Measurements from ENCODE around the gene CELA3B. TPM values are rescaled to one million over a fixed set of nuclear protein-coding genes. Genes with fewer than 3 reads are reported as not detected.
"Not testable (repeated sequence)": the region's sequence is repeated elsewhere in the genome, so short reads cannot be mapped to it uniquely, and the experiment has no call there.

CELA3B gene
- total RNA-seq, 3 donors from 2014 or later (not counting 1 experiment from before 2014, with no cell fraction given), result not detected

GRCh38 chr1:21997891-21998623 lies 21.2 kb downstream of the CELA3B start:
- H3K27ac Mint-ChIP-seq; intact Hi-C loops (cut with micrococcal nuclease); H3K4me3 Mint-ChIP-seq: not testable (repeated sequence)

DNA sequence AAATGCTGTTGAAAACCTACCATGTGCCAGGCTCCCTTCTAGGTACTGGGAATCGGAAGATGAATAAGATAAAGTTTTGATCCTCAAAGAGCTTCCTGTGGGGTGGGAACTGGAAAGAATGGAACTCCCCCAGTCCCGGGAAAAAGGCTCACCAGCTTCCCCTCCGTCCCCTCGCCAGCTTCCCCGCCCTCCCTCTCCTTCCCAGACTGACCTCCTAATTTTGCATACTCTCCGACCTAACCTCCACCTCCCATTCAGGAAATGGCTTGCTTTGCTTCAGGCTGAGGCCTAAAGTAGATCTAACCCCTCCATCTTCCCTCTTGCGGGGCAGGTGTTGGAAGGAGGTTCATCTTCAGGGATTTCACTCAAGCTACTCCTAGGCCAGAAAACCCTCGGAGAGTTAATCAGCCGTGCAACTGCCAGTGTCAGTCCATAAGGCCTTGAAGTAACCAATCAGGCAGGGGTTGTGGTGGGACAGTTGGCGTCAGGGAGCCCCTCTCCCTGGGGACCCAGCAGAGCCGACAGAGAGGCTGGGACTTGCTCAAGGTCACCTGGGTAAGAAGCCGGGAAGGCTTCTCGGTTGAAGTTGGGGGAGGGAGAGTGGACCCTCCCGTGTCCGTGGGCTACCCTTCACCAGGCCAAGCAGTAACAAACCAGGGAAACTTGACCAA lies 21.9 kb downstream of the CELA3B start:
- H3K4me3 ChIP-seq (ENCODE audit: low read length); DNase-seq; H3K4me1 Mint-ChIP-seq; H3K36me3 Mint-ChIP-seq; H3K27me3 Mint-ChIP-seq (ENCODE audit: low read depth in 2 of 2); intact Hi-C loops (cut with micrococcal nuclease); H3K27ac Mint-ChIP-seq; H3K9me3 Mint-ChIP-seq; H3K27me3 ChIP-seq (ENCODE audit: control insufficient read depth, insufficient read depth, low read length); H3K27ac ChIP-seq (ENCODE audit: low read length); H3K9me3 ChIP-seq (ENCODE audit: control insufficient read depth, insufficient read depth, low read length); H3K4me3 Mint-ChIP-seq; ATAC-seq; H3K36me3 ChIP-seq (ENCODE audit: control insufficient read depth, insufficient read depth, low read length); H3K4me1 ChIP-seq (ENCODE audit: control insufficient read depth, insufficient read depth, low read length): not testable (repeated sequence)
- 95% methylated on average over 5 of the region's 15 CpGs for WGBS (ENCODE audit: insufficient coverage)

More at GRCh38 chr1:21997891-21998623, 21.2 kb downstream of the CELA3B start:
- not testable (repeated sequence) for H3K27ac ChIP-seq (ENCODE audit: low read length); H3K27me3 Mint-ChIP-seq (ENCODE audit: low read depth in 2 of 2); H3K27me3 ChIP-seq (ENCODE audit: control insufficient read depth, insufficient read depth, low read length); H3K4me1 Mint-ChIP-seq; H3K36me3 Mint-ChIP-seq; ATAC-seq; H3K9me3 Mint-ChIP-seq; DNase-seq; H3K4me3 ChIP-seq (ENCODE audit: low read length); H3K36me3 ChIP-seq (ENCODE audit: control insufficient read depth, insufficient read depth, low read length); H3K9me3 ChIP-seq (ENCODE audit: control insufficient read depth, insufficient read depth, low read length); H3K4me1 ChIP-seq (ENCODE audit: control insufficient read depth, insufficient read depth, low read length)
- 89% methylated on average over 6 of the region's 9 CpGs for WGBS (ENCODE audit: insufficient coverage)

GRCh38 chr1:21999645-22000044 lies 22.8 kb downstream of the CELA3B start:
- intact Hi-C loops (cut with micrococcal nuclease); H3K4me3 Mint-ChIP-seq; H3K4me3 ChIP-seq (ENCODE audit: low read length); H3K27me3 ChIP-seq (ENCODE audit: control insufficient read depth, insufficient read depth, low read length); H3K27ac ChIP-seq (ENCODE audit: low read length); H3K36me3 Mint-ChIP-seq; H3K27me3 Mint-ChIP-seq (ENCODE audit: low read depth in 2 of 2); H3K4me1 Mint-ChIP-seq; H3K9me3 ChIP-seq (ENCODE audit: control insufficient read depth, insufficient read depth, low read length); H3K9me3 Mint-ChIP-seq; H3K36me3 ChIP-seq (ENCODE audit: control insufficient read depth, insufficient read depth, low read length); H3K27ac Mint-ChIP-seq; DNase-seq; H3K4me1 ChIP-seq (ENCODE audit: control insufficient read depth, insufficient read depth, low read length); ATAC-seq: not testable (repeated sequence)
- 93% methylated on average over 2 of the region's 7 CpGs for WGBS (ENCODE audit: insufficient coverage)

DNA sequence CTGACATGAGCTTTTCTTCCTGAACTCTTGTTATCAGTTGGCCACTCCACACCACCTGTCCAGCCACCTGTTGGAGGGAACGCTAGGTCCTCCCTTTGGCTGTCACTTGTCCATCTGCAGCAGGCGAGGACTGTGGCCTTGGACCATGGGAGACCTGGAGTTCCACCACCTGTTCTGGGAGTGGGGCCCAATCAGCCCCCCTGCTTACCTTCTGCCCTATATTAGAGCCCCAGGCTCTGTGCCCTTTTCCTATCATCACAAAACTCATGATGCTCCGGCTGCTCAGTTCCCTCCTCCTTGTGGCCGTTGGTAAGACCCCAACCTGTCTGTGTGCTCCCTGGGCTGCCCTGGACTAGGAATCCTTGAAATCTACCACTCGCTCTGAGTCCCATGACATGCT lies 24.6 kb downstream of the CELA3B start, which contains the start of gene CELA3A:
Gene CELA3A, plus strand, starts transcription at position 249 of the 400 bp plus-strand sequence. Its CDS starts 18 bp downstream, at position 267.
- intact Hi-C loops (cut with micrococcal nuclease), result no loop called here
- Histone ChIP-seq H3K27ac (ENCODE audit: low read length) (no peak within 1 kb of the TSS), H3K36me3 (ENCODE audit: control insufficient read depth, insufficient read depth, low read length) (no peaks in the 10 kb centered on the region), H3K4me1 (ENCODE audit: control insufficient read depth, insufficient read depth, low read length) (no peaks in the 10 kb centered on the region), H3K27me3 (ENCODE audit: control insufficient read depth, insufficient read depth, low read length) (no peaks in the 10 kb centered on the region), H3K4me3 (ENCODE audit: low read length) (no peak within 1 kb of the TSS), H3K9me3 (ENCODE audit: control insufficient read depth, insufficient read depth, low read length) (no peaks in the 10 kb centered on the region)
- Mint-ChIP-seq H3K27ac (no peak within 1 kb of the TSS), H3K9me3 (no peaks in the 10 kb centered on the region), H3K27me3 (ENCODE audit: low read depth in 2 of 2) (no peaks in the 10 kb centered on the region), H3K36me3 (no peaks in the 10 kb centered on the region), H3K4me3 (no peak within 1 kb of the TSS), H3K4me1 (no peaks in the 10 kb centered on the region)
- ATAC-seq (no peak), DNase-seq (no peak)
- TF ChIP-seq, protein P1, sequence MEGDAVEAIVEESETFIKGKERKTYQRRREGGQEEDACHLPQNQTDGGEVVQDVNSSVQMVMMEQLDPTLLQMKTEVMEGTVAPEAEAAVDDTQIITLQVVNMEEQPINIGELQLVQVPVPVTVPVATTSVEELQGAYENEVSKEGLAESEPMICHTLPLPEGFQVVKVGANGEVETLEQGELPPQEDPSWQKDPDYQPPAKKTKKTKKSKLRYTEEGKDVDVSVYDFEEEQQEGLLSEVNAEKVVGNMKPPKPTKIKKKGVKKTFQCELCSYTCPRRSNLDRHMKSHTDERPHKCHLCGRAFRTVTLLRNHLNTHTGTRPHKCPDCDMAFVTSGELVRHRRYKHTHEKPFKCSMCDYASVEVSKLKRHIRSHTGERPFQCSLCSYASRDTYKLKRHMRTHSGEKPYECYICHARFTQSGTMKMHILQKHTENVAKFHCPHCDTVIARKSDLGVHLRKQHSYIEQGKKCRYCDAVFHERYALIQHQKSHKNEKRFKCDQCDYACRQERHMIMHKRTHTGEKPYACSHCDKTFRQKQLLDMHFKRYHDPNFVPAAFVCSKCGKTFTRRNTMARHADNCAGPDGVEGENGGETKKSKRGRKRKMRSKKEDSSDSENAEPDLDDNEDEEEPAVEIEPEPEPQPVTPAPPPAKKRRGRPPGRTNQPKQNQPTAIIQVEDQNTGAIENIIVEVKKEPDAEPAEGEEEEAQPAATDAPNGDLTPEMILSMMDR (IDR thresholded peaks at IDR 0.05), result no peak
- WGBS (ENCODE audit: insufficient coverage), result 63% methylated on average over 5 of the region's 5 CpGs

- H3K27ac ChIP-seq (ENCODE audit: low read length); H3K4me3 Mint-ChIP-seq; H3K4me3 ChIP-seq (ENCODE audit: low read length); H3K36me3 Mint-ChIP-seq; intact Hi-C loops (cut with micrococcal nuclease); ATAC-seq; H3K27me3 ChIP-seq (ENCODE audit: control insufficient read depth, insufficient read depth, low read length); H3K27me3 Mint-ChIP-seq (ENCODE audit: low read depth in 2 of 2); H3K36me3 ChIP-seq (ENCODE audit: control insufficient read depth, insufficient read depth, low read length); H3K9me3 ChIP-seq (ENCODE audit: control insufficient read depth, insufficient read depth, low read length); H3K9me3 Mint-ChIP-seq; H3K4me1 Mint-ChIP-seq; H3K4me1 ChIP-seq (ENCODE audit: control insufficient read depth, insufficient read depth, low read length); DNase-seq; H3K27ac Mint-ChIP-seq: not testable (repeated sequence)
- 22% methylated on average over 1 of the region's 5 CpGs for WGBS (ENCODE audit: insufficient coverage)
Measured at GRCh38 chr1:22002461-22002860, 25.6 kb downstream of the CELA3B start.

GRCh38 chr1:22002875-22003274 lies 26.1 kb downstream of the CELA3B start:
- H3K27ac Mint-ChIP-seq; H3K36me3 ChIP-seq (ENCODE audit: control insufficient read depth, insufficient read depth, low read length); H3K4me3 ChIP-seq (ENCODE audit: low read length); ATAC-seq; H3K27me3 ChIP-seq (ENCODE audit: control insufficient read depth, insufficient read depth, low read length); H3K27me3 Mint-ChIP-seq (ENCODE audit: low read depth in 2 of 2); H3K4me1 Mint-ChIP-seq; H3K4me3 Mint-ChIP-seq; H3K27ac ChIP-seq (ENCODE audit: low read length); H3K36me3 Mint-ChIP-seq; intact Hi-C loops (cut with micrococcal nuclease); DNase-seq; H3K9me3 Mint-ChIP-seq; H3K9me3 ChIP-seq (ENCODE audit: control insufficient read depth, insufficient read depth, low read length); H3K4me1 ChIP-seq (ENCODE audit: control insufficient read depth, insufficient read depth, low read length): not testable (repeated sequence)
- WGBS (ENCODE audit: insufficient coverage), result 81% methylated on average over 8 of the region's 8 CpGs

DNA sequence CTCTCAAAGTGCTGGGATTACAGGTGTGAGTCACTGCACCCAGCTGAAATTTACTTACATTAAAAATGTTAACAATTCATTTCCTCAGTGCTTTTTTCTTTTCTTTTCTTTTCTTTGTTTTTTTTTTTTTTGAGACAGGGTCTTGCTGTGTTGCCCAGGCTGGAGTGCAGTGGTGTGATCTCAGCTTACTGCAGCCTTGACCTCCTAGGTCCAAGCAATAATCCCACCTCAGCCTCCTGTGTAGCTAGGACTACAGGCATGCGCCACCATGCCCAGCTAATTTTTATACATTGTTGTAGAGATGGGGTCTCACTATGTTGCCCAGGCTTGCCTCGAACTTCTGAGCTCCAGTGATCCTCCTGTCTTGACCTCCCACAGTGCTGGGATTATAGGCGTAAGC lies 27.1 kb downstream of the CELA3B start:
- DNase-seq; H3K27ac ChIP-seq (ENCODE audit: low read length); H3K36me3 Mint-ChIP-seq; H3K27ac Mint-ChIP-seq; H3K36me3 ChIP-seq (ENCODE audit: control insufficient read depth, insufficient read depth, low read length); intact Hi-C loops (cut with micrococcal nuclease); H3K4me3 Mint-ChIP-seq; H3K4me1 Mint-ChIP-seq; H3K4me3 ChIP-seq (ENCODE audit: low read length); H3K27me3 ChIP-seq (ENCODE audit: control insufficient read depth, insufficient read depth, low read length); H3K9me3 Mint-ChIP-seq; ATAC-seq; H3K4me1 ChIP-seq (ENCODE audit: control insufficient read depth, insufficient read depth, low read length); H3K9me3 ChIP-seq (ENCODE audit: control insufficient read depth, insufficient read depth, low read length); H3K27me3 Mint-ChIP-seq (ENCODE audit: low read depth in 2 of 2): not testable (repeated sequence)
- no CpG with 5 or more reads among the region's 3 CpGs for WGBS (ENCODE audit: insufficient coverage)
